NCI-H1417 treated with DMSO at 0.1 percent for 48 hours (cell line): Measurements from ENCODE around the gene ZNF280D.
"Not testable (repeated sequence)": the region's sequence is repeated elsewhere in the genome, so short reads cannot be mapped to it uniquely, and the experiment has no call there.

Experiments
- DNase-seq: peaks from one replicate; lab custom pipeline; 2025; lab: John Stamatoyannopoulos, UW

Gene ZNF280D

GRCh38 chr15:56716334-56716733 is 17.0 kb downstream of the ZNF280D start:
- no peak for DNase-seq

- DNase-seq: no peak
These were observed 18.1 kb downstream of the ZNF280D start for GRCh38 chr15:56715220-56715619.

- not testable (repeated sequence) for DNase-seq
These were observed 23.8 kb downstream of the ZNF280D start for GRCh38 chr15:56709502-56709901.

GRCh38 chr15:56699743-56700142 is 33.6 kb downstream of the ZNF280D start:
- no peak for DNase-seq

GRCh38 chr15:56698270-56698669 is 35.0 kb downstream of the ZNF280D start:
- DNase-seq: no peak

GRCh38 chr15:56693761-56694160 is 39.5 kb downstream of the ZNF280D start:
- no peak for DNase-seq

- DNase-seq: no peak
These were observed 42.6 kb downstream of the ZNF280D start for GRCh38 chr15:56690733-56691132.

- no peak for DNase-seq
These were observed 49.4 kb downstream of the ZNF280D start for GRCh38 chr15:56683908-56684307.

GRCh38 chr15:56681113-56681512 is 52.2 kb downstream of the ZNF280D start:
- DNase-seq: no peak

GRCh38 chr15:56679225-56679624 is 54.1 kb downstream of the ZNF280D start:
- no peak for DNase-seq

- no peak for DNase-seq
These were observed 54.7 kb downstream of the ZNF280D start for GRCh38 chr15:56678571-56678970.

- no peak for DNase-seq
These were observed 56.0 kb downstream of the ZNF280D start for GRCh38 chr15:56677271-56677670.

- no peak for DNase-seq
These were observed 57.4 kb downstream of the ZNF280D start for GRCh38 chr15:56675930-56676329.

GRCh38 chr15:56674857-56675256 is 58.5 kb downstream of the ZNF280D start:
- DNase-seq: no peak

GRCh38 chr15:56672721-56673120 is 60.6 kb downstream of the ZNF280D start:
- no peak for DNase-seq

- no peak for DNase-seq
These were observed 65.8 kb downstream of the ZNF280D start for GRCh38 chr15:56667517-56667916.

- no peak for DNase-seq
These were observed 72.4 kb downstream of the ZNF280D start for GRCh38 chr15:56660943-56661342.

GRCh38 chr15:56659197-56659596 is 74.1 kb downstream of the ZNF280D start:
- no peak for DNase-seq

- no peak for DNase-seq
These were observed 78.7 kb downstream of the ZNF280D start for GRCh38 chr15:56654624-56655023.

- no peak for DNase-seq
These were observed 79.1 kb downstream of the ZNF280D start for GRCh38 chr15:56654216-56654615.

GRCh38 chr15:56653787-56654186 is 79.5 kb downstream of the ZNF280D start:
- no peak for DNase-seq

GRCh38 chr15:56653107-56653506 is 80.2 kb downstream of the ZNF280D start:
- DNase-seq: no peak

GRCh38 chr15:56648311-56648710 is 85.0 kb downstream of the ZNF280D start:
- DNase-seq: no peak

GRCh38 chr15:56640549-56640948 is 92.8 kb downstream of the ZNF280D start:
- no peak for DNase-seq

GRCh38 chr15:56640127-56640526 is 93.2 kb downstream of the ZNF280D start:
- no peak for DNase-seq
